GM10248 (cell line): Measurements from ENCODE around the gene OOSP2.

ENCODE experiments used
- CTCF ChIA-PET: fragments of 300-600 bp; sonication (Branson Sonifier 250); formaldehyde crosslinking; extraction: SDS; loops from one replicate; lab custom pipeline; 2021; ENCODE audit warnings: antibody characterized with exemption; lab: Yijun Ruan, JAX
- POLR2A ChIA-PET: fragments of 350-650 bp; sonication (Branson Sonifier 250); formaldehyde crosslinking; extraction: SDS; loops from one replicate; lab custom pipeline; 2020; ENCODE audit warnings: antibody characterized with exemption; lab: Yijun Ruan, JAX
- DNase-seq: peaks from one replicate; pipeline ENCODE4 v3.0.0; 2012; ENCODE audit errors: extremely low spot score
- TF ChIP-seq, protein P1 (sequence below): IDR thresholded peaks from 2 replicates; pipeline ENCODE4 v1.5.1; 2012; ENCODE audit warnings: mild to moderate bottlenecking, low read depth; ENCODE audit errors: extremely low read depth, missing control alignments, control extremely low read depth

OOSP2 gene

DNA sequence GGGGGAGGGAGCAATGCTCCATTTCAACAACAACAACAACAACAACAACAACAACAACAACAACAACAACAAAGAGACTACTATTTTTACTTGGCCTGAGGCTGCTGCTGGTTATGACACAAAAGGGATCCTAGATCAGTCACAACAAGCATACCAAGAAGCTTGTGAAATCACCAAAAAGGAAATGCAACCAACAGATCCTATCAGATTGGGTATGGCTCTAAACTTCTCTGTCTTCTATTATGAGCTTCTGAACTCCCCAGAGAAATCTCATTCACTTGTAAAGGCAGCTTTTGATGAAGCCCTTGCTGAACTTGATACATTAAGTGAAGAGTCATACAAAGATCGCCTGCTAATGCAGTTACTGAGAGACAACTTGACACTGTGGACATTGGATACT lies 37.8 kb downstream of the OOSP2 start:
- TF ChIP-seq, protein P1, sequence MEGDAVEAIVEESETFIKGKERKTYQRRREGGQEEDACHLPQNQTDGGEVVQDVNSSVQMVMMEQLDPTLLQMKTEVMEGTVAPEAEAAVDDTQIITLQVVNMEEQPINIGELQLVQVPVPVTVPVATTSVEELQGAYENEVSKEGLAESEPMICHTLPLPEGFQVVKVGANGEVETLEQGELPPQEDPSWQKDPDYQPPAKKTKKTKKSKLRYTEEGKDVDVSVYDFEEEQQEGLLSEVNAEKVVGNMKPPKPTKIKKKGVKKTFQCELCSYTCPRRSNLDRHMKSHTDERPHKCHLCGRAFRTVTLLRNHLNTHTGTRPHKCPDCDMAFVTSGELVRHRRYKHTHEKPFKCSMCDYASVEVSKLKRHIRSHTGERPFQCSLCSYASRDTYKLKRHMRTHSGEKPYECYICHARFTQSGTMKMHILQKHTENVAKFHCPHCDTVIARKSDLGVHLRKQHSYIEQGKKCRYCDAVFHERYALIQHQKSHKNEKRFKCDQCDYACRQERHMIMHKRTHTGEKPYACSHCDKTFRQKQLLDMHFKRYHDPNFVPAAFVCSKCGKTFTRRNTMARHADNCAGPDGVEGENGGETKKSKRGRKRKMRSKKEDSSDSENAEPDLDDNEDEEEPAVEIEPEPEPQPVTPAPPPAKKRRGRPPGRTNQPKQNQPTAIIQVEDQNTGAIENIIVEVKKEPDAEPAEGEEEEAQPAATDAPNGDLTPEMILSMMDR = no peak
- CTCF ChIA-PET = interaction anchor here (1.0 kb wide), 1 partner anchor 173 kb away, joined by 3 read pairs; no protein-coding TSS in a partner anchor
- DNase-seq = no peak
- POLR2A ChIA-PET = no interaction called here

DNA sequence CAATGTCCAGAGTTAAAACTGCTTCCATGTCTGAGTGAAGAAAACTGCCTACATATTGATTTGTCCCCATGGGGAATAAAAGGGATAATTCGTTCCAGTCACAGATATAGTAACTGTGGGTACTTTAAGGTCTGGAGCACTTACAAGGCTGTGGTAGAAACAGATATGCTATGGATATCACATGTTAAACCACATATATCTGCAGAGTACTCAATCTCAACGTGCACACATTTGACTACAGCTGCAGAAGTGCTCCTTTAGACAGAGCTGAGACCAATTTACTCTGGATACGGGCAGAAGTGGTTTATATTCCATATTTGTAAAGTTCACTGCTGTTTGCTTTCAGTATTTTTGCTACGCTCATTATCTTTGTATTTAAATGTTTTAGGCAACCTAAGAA lies 38.5 kb downstream of the OOSP2 start:
- DNase-seq = no peak
- POLR2A ChIA-PET = no interaction called here
- CTCF ChIA-PET = no interaction called here
- TF ChIP-seq, protein P1 = no peak

DNA sequence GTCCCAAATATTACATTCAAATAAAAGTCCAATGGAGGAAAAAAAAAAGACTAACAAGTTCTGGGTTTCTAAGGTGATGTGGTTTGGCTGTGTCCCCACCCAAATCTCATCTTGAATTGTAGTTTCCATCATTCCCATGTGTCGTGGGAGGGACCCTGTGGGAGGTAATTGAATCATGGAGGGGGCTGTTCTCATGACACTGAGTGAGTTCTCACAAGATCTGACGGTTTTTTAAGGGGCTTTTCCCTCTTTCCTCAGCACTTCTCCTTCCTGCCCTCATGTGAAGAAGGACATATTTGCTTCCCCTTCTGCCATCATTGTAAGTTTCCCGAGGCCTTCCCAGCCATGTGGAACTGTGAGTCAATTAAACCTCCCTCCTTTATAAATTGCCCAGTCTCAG lies 40.3 kb downstream of the OOSP2 start:
- DNase-seq = no peak
- CTCF ChIA-PET = no interaction called here
- POLR2A ChIA-PET = no interaction called here
- TF ChIP-seq, protein P1 = no peak

DNA sequence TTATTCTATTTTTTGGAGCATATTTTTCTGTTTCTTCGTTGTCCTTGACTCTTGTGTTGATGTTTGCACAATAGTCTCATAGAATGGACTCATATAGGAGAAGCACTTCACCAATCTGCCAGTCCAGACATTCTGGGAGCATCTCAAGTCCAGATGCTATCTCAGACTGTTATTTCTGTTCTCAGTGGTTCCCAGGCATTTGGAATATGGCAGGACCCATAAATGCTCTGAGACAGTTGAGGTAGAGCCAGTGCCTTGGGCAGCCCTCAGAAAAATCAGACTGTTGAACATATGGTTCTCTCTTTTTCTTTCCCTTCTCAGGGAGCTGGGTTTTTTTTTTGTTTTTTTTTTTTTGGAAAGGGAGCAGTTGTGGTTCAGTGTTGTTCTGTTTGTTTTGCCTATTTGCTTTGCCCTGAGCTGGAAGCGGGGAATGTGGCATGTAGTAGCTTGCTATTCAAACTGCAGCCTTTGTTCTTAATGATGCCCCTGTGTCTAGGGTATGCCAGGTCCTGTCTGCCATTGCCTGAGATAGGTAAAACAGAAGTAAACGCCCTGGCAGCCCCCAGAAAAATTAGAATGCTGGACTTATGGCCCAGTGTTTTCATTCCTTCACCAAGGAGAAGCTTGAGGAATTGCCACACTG lies 44.5 kb downstream of the OOSP2 start:
- ChIA-PET CTCF (interaction anchor here (1.0 kb wide), 1 partner anchor 167 kb away, joined by 3 read pairs; no protein-coding TSS in a partner anchor), POLR2A (no interaction called here)
- TF ChIP-seq, protein P1 = no peak
- no peak for DNase-seq

DNA sequence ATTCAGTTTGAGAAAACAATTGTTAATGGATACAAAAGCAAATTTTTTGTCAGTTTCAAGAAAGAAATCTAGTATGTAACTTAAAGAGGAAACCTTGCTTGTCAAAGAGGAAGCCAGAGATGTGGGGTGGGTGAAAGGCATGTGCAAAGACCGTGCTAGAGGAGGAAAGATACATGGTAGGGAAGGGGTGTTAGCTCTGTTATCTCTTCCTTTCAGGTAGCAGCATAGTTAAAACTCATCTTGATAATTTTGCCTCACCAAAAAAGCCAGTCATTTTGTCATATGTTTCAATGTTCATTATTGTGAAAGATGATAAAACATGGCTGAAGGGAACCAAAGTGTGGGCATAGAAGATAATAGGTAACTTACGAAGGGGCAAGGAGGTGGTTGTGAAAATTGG lies 45.7 kb downstream of the OOSP2 start:
- DNase-seq = no peak
- CTCF ChIA-PET = no interaction called here
- TF ChIP-seq, protein P1 = no peak
- POLR2A ChIA-PET = no interaction called here

DNA sequence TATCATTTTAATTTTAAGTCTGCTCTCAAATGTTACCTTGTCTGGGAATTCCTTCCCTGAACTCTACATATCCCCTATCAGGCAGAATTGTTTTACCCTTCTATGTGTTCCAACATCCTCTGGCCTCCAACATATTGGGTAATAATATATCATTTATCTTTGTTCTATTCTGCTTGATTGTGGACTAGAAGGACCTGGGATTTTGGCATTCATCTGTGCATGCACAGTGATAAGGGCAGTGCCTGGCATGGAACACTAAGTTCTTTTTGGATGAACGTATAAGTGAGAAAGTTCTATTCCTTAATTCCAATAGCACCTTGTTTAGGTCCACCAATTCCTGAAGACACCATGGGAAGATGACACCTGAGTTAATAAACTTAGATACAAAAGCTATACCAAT lies 47.0 kb downstream of the OOSP2 start:
- DNase-seq = no peak
- POLR2A ChIA-PET = no interaction called here
- TF ChIP-seq, protein P1 = no peak
- CTCF ChIA-PET = no interaction called here

DNA sequence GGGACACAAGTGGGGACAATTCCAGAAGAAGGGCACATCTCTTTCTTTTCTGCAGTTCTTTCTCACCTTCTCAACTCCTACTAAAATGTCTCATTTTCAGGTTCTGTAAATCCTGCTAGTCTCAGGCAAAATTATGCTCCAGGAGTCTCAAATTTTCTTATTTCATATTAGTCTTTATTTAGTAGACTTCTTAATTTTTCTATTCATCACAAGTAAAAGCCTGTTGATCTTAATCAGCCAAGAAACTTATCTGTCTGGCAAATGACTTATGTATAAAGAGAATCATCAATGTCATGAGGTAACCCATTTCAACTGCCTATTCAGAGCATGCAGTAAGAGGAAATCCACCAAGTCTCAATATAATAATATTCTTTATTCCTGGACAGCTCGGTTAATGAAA lies 48.2 kb downstream of the OOSP2 start, which contains the start of gene MS4A2:
Gene MS4A2 (plus strand): TSS at position 301 of the 400 bp plus-strand sequence. CDS start 102 bp downstream, outside the sequence.
- POLR2A ChIA-PET = no interaction called here
- DNase-seq = no peak
- TF ChIP-seq, protein P1 = no peak
- CTCF ChIA-PET = interaction anchor here (0.9 kb wide), 1 partner anchor 16 kb away, joined by 3 read pairs; no protein-coding TSS in a partner anchor
